ENCODE measurements around the gene RBM33.

DNA sequence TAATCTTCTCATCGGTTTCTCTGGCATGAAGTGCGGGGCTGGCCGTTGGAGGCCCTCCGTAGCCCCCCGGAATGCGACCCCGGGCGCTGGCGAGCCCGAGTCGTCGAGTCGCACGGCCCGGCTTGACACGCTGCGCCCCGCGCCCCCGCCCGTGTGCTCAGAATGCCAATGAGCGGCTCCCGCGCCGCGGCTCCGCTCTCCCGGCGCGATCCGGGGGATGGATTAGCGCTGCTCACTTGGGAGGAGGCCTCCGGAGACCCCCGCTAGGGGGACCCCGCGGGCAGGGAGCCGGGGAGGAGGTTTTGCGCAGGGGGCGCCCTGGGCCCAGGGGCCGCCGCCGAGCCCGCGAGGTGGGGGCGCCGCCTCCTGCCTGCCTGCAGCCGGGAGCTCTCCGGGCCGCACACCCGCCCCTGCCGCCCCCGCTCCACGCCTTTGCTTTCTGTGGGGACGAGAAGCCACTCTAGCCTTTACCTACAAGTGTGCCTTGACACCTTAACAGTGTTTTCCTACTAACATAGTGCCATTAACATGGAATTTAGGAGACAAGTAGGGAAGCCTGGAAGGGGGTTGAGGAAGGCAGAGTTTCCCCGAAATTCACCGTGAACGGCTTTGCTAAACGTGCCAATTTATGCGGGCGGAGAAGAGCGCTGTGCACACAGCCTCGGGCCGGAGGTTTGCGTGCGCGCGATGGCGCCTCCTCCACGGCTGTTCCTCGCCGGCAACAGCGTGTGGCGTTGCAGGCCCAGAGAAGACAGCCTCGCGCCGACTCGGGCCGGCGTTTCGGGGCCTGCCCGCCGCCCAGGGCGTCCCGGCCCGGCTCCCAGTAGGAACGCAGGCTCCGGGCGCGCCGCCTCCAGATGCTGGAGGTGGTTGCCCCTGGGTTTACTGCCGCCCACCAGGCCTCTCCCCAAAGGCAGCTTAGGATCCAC is 160.7 kb downstream of the RBM33 start:
- no peak for TF ChIP-seq POLR2A (IDR thresholded peaks at IDR 0.05; ENCODE audit: low read length)
- TF ChIP-seq GATA1 (IDR thresholded peaks at IDR 0.05; ENCODE audit: low read depth, low read length) = no peak
